Hippocampal formation (tissue), 2 donors: ENCODE data around the gene ADCK2.
"Not testable (repeated sequence)": the region's sequence is repeated elsewhere in the genome, so short reads cannot be mapped to it uniquely, and the experiment has no call there.

Experiments
- DNase-seq, 2 donors: peaks; one replicate each; lab custom pipeline; 2025; lab: John Stamatoyannopoulos, UW

ADCK2 gene

DNA sequence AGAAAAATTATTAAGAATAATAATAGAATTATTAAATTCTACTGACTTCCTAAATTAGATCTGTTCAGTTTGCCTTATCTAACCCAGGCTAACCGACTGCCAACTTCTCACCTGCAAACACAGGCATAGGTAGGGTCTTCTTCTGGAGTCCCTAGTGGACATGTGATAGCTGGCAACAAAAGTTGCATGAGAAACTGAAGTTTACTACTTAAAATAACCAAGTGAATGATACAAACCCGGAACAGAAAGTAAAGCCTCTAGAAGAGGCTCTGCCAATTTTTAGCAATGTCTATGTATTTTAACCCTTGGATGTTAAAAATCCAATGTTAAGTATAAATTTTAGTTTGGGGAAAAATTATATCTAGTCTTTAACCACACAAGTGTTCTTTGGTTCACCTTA, 61.4 kb downstream of the ADCK2 start:
- DNase-seq = no peak

- DNase-seq = no peak
Measured at GRCh38 chr7:140734729-140735128, 62.0 kb downstream of the ADCK2 start.

- DNase-seq = no peak
Measured at GRCh38 chr7:140738280-140738679, 65.5 kb downstream of the ADCK2 start.

- DNase-seq = not testable (repeated sequence)
Measured at GRCh38 chr7:140743255-140743654, 70.5 kb downstream of the ADCK2 start.

GRCh38 chr7:140744005-140744404, 71.3 kb downstream of the ADCK2 start:
- DNase-seq = no peak
